ENCODE results near the gene SLC6A19.

Gene SLC6A19

GRCh38 chr5:1192971-1193590 lies 8.3 kb upstream of the SLC6A19 start:
- no peak for TF ChIP-seq ZNF658 (tag by site-specific recombination; IDR thresholded peaks at IDR 0.05)
- TF ChIP-seq ZBTB10 (tag by site-specific recombination; IDR thresholded peaks at IDR 0.05) = no peak
- no peak for TF ChIP-seq ZNF335 (tag by site-specific recombination; conservative IDR thresholded peaks at IDR 0.05)
- peak; percentile 38; the same call in 1 of the 2 replicates for TF ChIP-seq ZNF621 (tag by site-specific recombination; IDR thresholded peaks at IDR 0.05)
- no peak for TF ChIP-seq ZNF175 (tag by site-specific recombination; IDR thresholded peaks at IDR 0.05)
- ChIA-PET CTCF (interaction anchor here (0.5 to 1.1 kb wide), 2 partner anchors 18 to 246 kb away, joined by 4 read pairs; no protein-coding TSS in a partner anchor), POLR2A (no interaction called here)

GRCh38 chr5:1193591-1193985 lies 7.8 kb upstream of the SLC6A19 start:
- ChIA-PET POLR2A (no interaction called here), CTCF (interaction anchor here (0.5 to 1.1 kb wide), 2 partner anchors 19 to 246 kb away, joined by 4 read pairs; no protein-coding TSS in a partner anchor)
- no peak for TF ChIP-seq ZNF449 (tag by site-specific recombination; IDR thresholded peaks at IDR 0.05)
- no peak for TF ChIP-seq ZNF571 (tag by site-specific recombination; IDR thresholded peaks at IDR 0.05)
- TF ChIP-seq ZNF521 (tag by site-specific recombination; IDR thresholded peaks at IDR 0.05) = no peak
- no peak for TF ChIP-seq KLF9 (tag by site-specific recombination; IDR thresholded peaks at IDR 0.05; ENCODE audit: low read depth)
- TF ChIP-seq ZNF184 (tag by site-specific recombination; IDR thresholded peaks at IDR 0.05) = no peak
- no peak for TF ChIP-seq ZXDB (tag by site-specific recombination; IDR thresholded peaks at IDR 0.05)
- no peak for TF ChIP-seq ZBTB17 (tag by site-specific recombination; IDR thresholded peaks at IDR 0.05)
- no peak for TF ChIP-seq ZFP3 (tag by site-specific recombination; IDR thresholded peaks at IDR 0.05; ENCODE audit: low read depth)
- TF ChIP-seq ZNF48 (tag by site-specific recombination; IDR thresholded peaks at IDR 0.05) = no peak
- no peak for TF ChIP-seq ZNF555 (tag by site-specific recombination; conservative IDR thresholded peaks at IDR 0.05)
- TF ChIP-seq ZNF629 (tag by site-specific recombination; IDR thresholded peaks at IDR 0.05) = no peak
- TF ChIP-seq ZNF677 (tag by site-specific recombination; IDR thresholded peaks at IDR 0.05) = no peak
- TF ChIP-seq ZNF138 (tag by site-specific recombination; IDR thresholded peaks at IDR 0.05; ENCODE audit: borderline replicate concordance) = no peak
- TF ChIP-seq ZNF561 (tag by site-specific recombination; IDR thresholded peaks at IDR 0.05; ENCODE audit: borderline replicate concordance) = no peak
- TF ChIP-seq ZNF514 (tag by site-specific recombination; IDR thresholded peaks at IDR 0.05) = no peak
- no peak for TF ChIP-seq ZNF2 (tag by site-specific recombination; IDR thresholded peaks at IDR 0.05)
- no peak for TF ChIP-seq ZBTB7A (tag by site-specific recombination; IDR thresholded peaks at IDR 0.05; ENCODE audit: low read depth)
- no peak overlapping the region for H3K4me3 ChIP-seq (ENCODE audit: low read depth, low read length)
- no peaks in the 10 kb centered on the region for H3K4me1 ChIP-seq (ENCODE audit: control insufficient read depth, insufficient read depth, low read length)
- no peaks in the 10 kb centered on the region for H3K9me3 ChIP-seq (ENCODE audit: control insufficient read depth, insufficient read depth, low read depth, low read length)
- no peak overlapping the region for H3K27ac ChIP-seq (ENCODE audit: extremely low read depth, low read depth, low read length)
- no peaks in the 10 kb centered on the region for H3K36me3 ChIP-seq (ENCODE audit: control insufficient read depth in 2 of 2, insufficient read depth in 1 of 2, low read length in 2 of 2)

More at GRCh38 chr5:1192971-1193590, 8.3 kb upstream of the SLC6A19 start:
- Histone ChIP-seq H3K4me1 (ENCODE audit: control insufficient read depth, insufficient read depth, low read length) (no peaks in the 10 kb centered on the region), H3K36me3 (ENCODE audit: control insufficient read depth in 2 of 2, insufficient read depth in 1 of 2, low read length in 2 of 2) (no peaks in the 10 kb centered on the region), H3K9me3 (ENCODE audit: control insufficient read depth, insufficient read depth, low read depth, low read length) (no peaks in the 10 kb centered on the region), H3K4me3 (ENCODE audit: low read depth, low read length) (no peak overlapping the region), H3K27ac (ENCODE audit: extremely low read depth, low read depth, low read length) (no peak overlapping the region)
